Kidney epithelial cell (primary cell): Measurements from ENCODE around the gene CHP1. TPM values are rescaled to one million over a fixed set of nuclear protein-coding genes. Genes with fewer than 3 reads are reported as not detected.
"Not testable (repeated sequence)": the region's sequence is repeated elsewhere in the genome, so short reads cannot be mapped to it uniquely, and the experiment has no call there.

ENCODE experiments used
- DNase-seq: peaks from one replicate; pipeline ENCODE4 v3.0.0-alpha.2; 2010; ENCODE audit warnings: low read depth
- H3K27me3 ChIP-seq: 2 replicates; pipeline ENCODE4 v1.6.0; 2011; ENCODE audit warnings: low read length; ENCODE audit not compliant: control insufficient read depth, insufficient read depth
- H3K36me3 ChIP-seq: 2 replicates; pipeline ENCODE4 v1.5.1; 2011; ENCODE audit warnings: low read length; ENCODE audit not compliant: control insufficient read depth, insufficient read depth
- H3K4me3 ChIP-seq: 2 replicates; pipeline ENCODE4 v1.5.1; 2011; ENCODE audit warnings: low read depth, mild to moderate bottlenecking, control low read depth, low read length
- CTCF ChIP-seq: IDR thresholded peaks from 2 replicates; pipeline ENCODE4 v1.5.1; 2011; ENCODE audit warnings: mild to moderate bottlenecking, moderate library complexity, low read length, control low read depth, inconsistent platforms; ENCODE audit not compliant: insufficient read depth, poor library complexity, severe bottlenecking
- total RNA-seq: library from RNA; depleted of rRNA; stranded (reverse); fragments of >200 nt; gene quantifications from 2 replicates; pipeline ENCODE4 v1.2.3, GENCODE V29; 2015

CHP1 gene
- total RNA-seq, 1 donor from 2014 or later: 127 TPM

GRCh38 chr15:41307679-41308078 lies 76.6 kb downstream of the CHP1 start:
- Histone ChIP-seq H3K27me3 (no peaks in the 10 kb centered on the region), H3K36me3 (no peaks in the 10 kb centered on the region), H3K4me3 (no peak overlapping the region)
- TF ChIP-seq CTCF: no peak
- no peak for DNase-seq

GRCh38 chr15:41309226-41309905 lies 78.3 kb downstream of the CHP1 start:
- H3K27me3 ChIP-seq: no peaks in the 10 kb centered on the region
- no peaks in the 10 kb centered on the region for H3K36me3 ChIP-seq
- DNase-seq: no peak
- no peak overlapping the region for H3K4me3 ChIP-seq
- TF ChIP-seq CTCF: no peak

- not testable (repeated sequence) for H3K4me3 ChIP-seq, H3K27me3 ChIP-seq, H3K36me3 ChIP-seq, DNase-seq
Observed at GRCh38 chr15:41320805-41321330, 89.8 kb downstream of the CHP1 start.

GRCh38 chr15:41323611-41324010 lies 92.5 kb downstream of the CHP1 start:
- H3K4me3 ChIP-seq: no peak overlapping the region
- H3K36me3 ChIP-seq: no peaks in the 10 kb centered on the region
- no peak for DNase-seq
- no peak for TF ChIP-seq CTCF
- no peaks in the 10 kb centered on the region for H3K27me3 ChIP-seq

GRCh38 chr15:41331281-41331680 lies 100.2 kb downstream of the CHP1 start:
- Histone ChIP-seq H3K27me3 (no peaks in the 10 kb centered on the region), H3K36me3 (no peaks in the 10 kb centered on the region), H3K4me3 (peak overlapping the region; percentile 90)
- TF ChIP-seq CTCF: no peak
- DNase-seq: no peak

Other genes starting within 250 kb of the CHP1 start
- 26.7 and 58.7 TPM in 2 replicates for gene INO80, start 115.0 kb upstream of the CHP1 start, total RNA-seq
- 0.17 TPM in 1 of 2 replicates, not detected in the other for gene EXD1, start 511 bp upstream of the CHP1 start, total RNA-seq
- 2.7 and 4.4 TPM in 2 replicates for gene OIP5, start 101.3 kb downstream of the CHP1 start, total RNA-seq
- gene NUSAP1, start 101.6 kb downstream of the CHP1 start, total RNA-seq: 15.1 and 21.3 TPM in 2 replicates
- 18.2 and 27.3 TPM in 2 replicates for gene NDUFAF1, start 171.2 kb downstream of the CHP1 start, total RNA-seq
- 21.3 and 27.9 TPM in 2 replicates for gene RTF1, start 185.8 kb downstream of the CHP1 start, total RNA-seq